Uterus (tissue), 2 donors: ENCODE results near the gene PARD3.

Experiments used
- CTCF ChIP-seq, 4 experiments: fragments of 200-600 bp in 2 of 4; fragments of 450-650 bp in 2 of 4; sonication (generic) in 2 of 4; IDR thresholded peaks; one replicate each; pipeline ENCODE4 v1.5.1; 2016 to 2019; ENCODE audit warnings: antibody characterized with exemption in 4 of 4, mild to moderate bottlenecking in 2 of 4, moderate library complexity in 1 of 4
- POLR2A ChIP-seq, 2 donors: fragments of 450-650 bp; IDR thresholded peaks; one replicate each; pipeline ENCODE4 v1.6.1; 2016; ENCODE audit warnings: antibody characterized with exemption in 2 of 2, mild to moderate bottlenecking in 1 of 2, moderate library complexity in 1 of 2

- TF ChIP-seq CTCF (IDR thresholded peaks at IDR 0.05) (no peak), POLR2A (IDR thresholded peaks at IDR 0.05) (no peak)
Measured at GRCh38 chr10:34768972-34769330, 46.1 kb downstream of the PARD3 start.
